ENCODE measurements around the gene ARID4A.
"Not testable (repeated sequence)": the region's sequence is repeated elsewhere in the genome, so short reads cannot be mapped to it uniquely, and the experiment has no call there.

DNA sequence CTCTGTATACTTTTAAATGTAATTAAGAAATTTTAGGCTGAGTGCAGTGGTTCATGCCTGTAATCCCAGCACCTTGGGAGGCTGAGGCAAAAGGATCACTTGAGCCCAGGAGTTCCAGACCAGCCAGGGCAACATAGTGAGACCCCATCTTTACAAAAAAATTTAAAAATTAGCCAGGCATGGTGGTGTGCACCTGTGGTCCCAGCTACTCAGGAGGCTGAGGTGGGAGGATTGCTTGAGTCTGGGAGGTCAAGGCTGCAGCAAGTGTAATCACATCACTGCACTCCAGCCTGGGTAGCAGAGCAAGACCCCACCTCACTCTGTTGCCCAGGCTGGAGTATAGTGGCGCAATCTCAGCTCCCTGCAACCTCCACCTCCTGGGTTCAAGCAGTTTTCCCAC, 63.9 kb downstream of the ARID4A start:
- TF ChIP-seq POLR2A (IDR thresholded peaks at IDR 0.05; ENCODE audit: low read depth, low read length); POLR2AphosphoS5 (IDR thresholded peaks at IDR 0.05; ENCODE audit: insufficient read depth, low read depth, low read length): not testable (repeated sequence)

Measured in endothelial cell of umbilical vein (primary cell).